Testis (tissue), 2 donors: ENCODE data around the gene GRM5.

Source experiments
- CTCF ChIP-seq, 3 experiments: fragments of 450-650 bp in 2 of 3; fragments of 200-600 bp in 1 of 3; sonication (generic) in 1 of 3; IDR thresholded peaks; one replicate each; pipeline ENCODE4 v1.5.1; 2016 to 2019; ENCODE audit warnings: antibody characterized with exemption in 3 of 3, mild to moderate bottlenecking in 2 of 3, moderate library complexity in 1 of 3
- POLR2A ChIP-seq: fragments of 450-650 bp; IDR thresholded peaks from one replicate; pipeline ENCODE4 v1.6.1; 2017; ENCODE audit warnings: antibody characterized with exemption, mild to moderate bottlenecking, moderate library complexity

- TF ChIP-seq CTCF (IDR thresholded peaks at IDR 0.05), result no peak
- TF ChIP-seq POLR2A, result no peak
These were observed 530.5 kb downstream of the GRM5 start for GRCh38 chr11:88535266-88535665.
